HL-60/S4 (cell line): ENCODE measurements around the gene EID2B.

Experiments used
- in situ Hi-C: fragments of 300-500 bp; cut with MboI; formaldehyde crosslinking; loops from 2 replicates; pipeline ENCODE4 v1.14.3; 2022; ENCODE audit warnings: low sequenced_read_pairs

EID2B gene

GRCh38 chr19:39532233-39533002, at the start of gene EID2B:
Gene EID2B, minus strand, starts transcription at chr19:39532852. Its CDS starts 50 bp downstream, at chr19:39532802.
- in situ Hi-C loops: loop anchor here (25.0 kb wide), 1 partner anchor 420 kb away; no protein-coding TSS in a partner anchor

DNA sequence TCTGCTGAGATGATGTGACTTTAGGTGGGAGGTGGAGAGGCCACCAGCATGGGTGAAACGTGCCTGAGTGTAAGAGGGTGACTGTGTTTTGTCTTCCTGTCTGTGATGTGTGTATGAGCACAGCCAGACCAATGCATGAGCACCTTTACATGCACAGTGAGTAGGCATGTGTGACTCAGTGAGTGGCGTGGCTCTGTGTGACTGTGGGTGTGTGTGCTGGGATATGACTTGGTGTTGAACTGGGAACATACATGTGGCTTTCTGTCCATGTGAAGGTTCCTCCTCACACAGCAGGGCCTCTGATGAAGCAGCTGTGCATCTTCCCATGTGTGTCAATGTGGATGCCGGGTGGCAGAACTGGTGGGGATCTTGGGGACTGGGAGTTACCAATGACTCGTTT, 49.8 kb upstream of the EID2B start:
- in situ Hi-C loops: no loop called here

DNA sequence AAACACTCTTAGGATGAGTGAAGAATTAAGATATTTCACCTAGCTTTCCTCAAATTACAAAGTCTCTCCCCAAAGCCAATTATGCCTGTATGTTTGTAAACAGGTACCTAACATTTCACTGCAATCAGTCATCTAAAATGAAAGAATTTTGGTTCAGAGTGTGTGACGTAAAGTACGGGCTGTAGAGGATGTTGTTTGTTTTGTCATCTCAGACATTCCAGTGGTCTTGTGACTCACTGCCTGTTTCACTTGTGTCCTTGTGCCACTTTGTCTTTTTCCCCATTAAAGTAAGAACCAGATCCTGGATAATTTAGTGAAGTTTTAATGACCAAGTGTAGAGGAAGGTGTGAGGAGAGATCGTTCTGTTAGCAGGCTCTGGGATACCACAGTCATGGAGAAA, 36.0 kb upstream of the EID2B start:
- in situ Hi-C loops: loop anchor here (25.0 kb wide), 1 partner anchor 94 kb away; the partner anchor contains the start of gene LGALS16

DNA sequence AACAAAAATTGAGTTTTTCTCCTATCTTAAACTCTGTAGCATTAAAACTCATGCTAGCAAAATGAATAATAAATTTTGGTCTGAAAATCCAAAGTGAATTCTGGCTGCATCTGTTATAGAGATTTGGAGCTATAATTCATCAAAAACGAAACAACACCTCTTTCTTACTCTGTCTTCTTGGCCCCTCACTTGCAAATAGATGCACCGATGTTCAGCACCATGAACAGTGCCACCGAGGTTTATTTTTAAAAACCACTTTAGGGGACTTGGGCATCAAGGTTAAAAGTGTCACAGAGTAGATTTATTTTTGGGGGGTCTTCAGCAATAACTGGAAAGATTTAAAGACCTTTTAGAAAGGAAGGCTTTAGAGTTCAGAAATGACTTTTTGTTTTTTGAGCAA, 33.4 kb upstream of the EID2B start:
- in situ Hi-C loops: loop anchor here (25.0 kb wide), 1 partner anchor 96 kb away; the partner anchor contains the start of gene LGALS16

DNA sequence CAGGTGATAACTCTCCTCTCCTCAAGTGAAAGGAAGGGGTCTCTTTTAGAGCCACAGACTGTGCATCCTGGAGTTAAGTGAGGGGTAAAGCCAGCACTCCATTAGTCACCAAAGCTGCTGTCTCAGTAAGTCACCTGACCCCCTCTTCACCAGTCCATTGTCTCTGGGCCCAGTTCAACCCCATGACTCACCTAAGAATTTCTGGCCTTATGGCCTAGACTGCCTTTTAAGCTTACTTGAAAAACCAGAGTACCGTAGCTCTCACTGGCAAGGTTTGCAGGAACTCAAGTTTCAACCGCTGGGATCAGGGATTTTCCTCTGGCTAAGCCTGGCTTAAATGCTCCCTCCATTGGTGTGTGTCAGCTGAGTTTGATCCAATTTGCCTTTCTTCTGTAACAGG, 30.8 kb upstream of the EID2B start:
- in situ Hi-C loops: loop anchor here (25.0 kb wide), 1 partner anchor 99 kb away; the partner anchor contains the start of gene LGALS16

- in situ Hi-C loops: loop anchor here (25.0 kb wide), 1 partner anchor 104 kb away; the partner anchor contains the start of gene LGALS16
Measured at GRCh38 chr19:39558624-39559117, 26.0 kb upstream of the EID2B start.

DNA sequence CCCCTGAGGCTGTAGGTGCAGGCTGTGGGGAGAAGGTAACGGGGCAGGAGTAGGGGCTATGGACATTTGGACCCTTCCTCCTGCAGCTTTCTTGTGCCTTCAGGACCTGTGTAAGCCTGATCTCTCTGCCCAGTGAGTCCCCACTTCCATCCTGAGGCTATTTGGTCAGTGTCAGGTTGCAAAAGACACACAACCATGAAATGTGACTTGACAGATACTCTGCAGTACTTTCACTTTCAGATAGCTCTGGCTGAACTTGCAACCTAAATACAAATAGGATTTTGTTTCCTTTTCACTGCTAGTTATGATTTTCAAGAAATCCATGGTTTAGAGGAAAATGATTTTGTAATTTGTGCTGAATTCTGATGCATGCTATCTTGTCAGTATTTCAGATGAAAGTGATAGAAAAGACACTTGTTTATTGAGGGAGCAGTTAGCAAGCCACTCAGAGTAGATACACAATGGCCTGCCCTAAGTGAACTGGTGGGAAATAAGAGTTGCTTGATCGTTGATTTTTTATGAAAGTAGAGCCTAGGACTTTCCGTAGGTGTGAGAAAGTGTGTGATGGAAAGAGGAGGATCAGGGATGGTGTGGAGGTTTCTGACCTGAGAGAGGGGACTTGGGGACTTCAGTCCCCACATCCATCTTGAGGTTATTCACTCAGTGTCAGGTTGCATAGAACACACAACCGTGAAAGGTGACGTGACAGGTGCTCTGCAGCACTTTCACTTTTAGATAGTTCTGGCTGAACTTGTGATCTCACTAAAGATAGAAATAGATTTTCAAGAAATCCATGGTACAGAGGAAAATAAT, 25.4 kb upstream of the EID2B start:
- in situ Hi-C loops: loop anchor here (25.0 kb wide), 1 partner anchor 104 kb away; the partner anchor contains the start of gene LGALS16

DNA sequence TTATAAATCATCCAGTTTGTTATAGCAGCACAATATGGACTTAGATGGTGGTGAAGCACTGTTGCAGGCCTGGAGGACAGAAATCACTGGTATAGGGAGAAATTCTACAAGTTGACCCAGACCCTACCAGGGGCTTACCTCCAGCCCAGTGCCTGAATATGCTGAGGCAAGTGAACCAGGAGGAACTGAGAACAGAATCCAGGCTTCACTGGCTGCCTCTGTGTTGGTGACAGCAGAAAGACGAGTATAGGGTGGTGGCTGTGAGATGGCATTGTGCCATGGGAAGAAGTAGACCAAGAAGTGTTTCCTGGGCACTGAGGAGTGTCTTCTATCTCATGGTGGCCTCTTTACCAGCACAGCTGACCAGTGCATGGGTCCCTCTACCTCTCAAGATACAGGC, 23.2 kb upstream of the EID2B start:
- in situ Hi-C loops: loop anchor here (25.0 kb wide), 1 partner anchor 106 kb away; the partner anchor contains the start of gene LGALS16

- in situ Hi-C loops: loop anchor here (25.0 kb wide), 1 partner anchor 107 kb away; the partner anchor contains the start of gene LGALS16
Measured at GRCh38 chr19:39554701-39555311, 22.2 kb upstream of the EID2B start.

- in situ Hi-C loops: loop anchor here (25.0 kb wide), 1 partner anchor 109 kb away; the partner anchor contains the start of gene LGALS16
Measured at GRCh38 chr19:39553082-39553652, 20.5 kb upstream of the EID2B start.

GRCh38 chr19:39550197-39550596, 17.5 kb upstream of the EID2B start:
- in situ Hi-C loops: loop anchor here (25.0 kb wide), 1 partner anchor 112 kb away; the partner anchor contains the start of gene LGALS16

DNA sequence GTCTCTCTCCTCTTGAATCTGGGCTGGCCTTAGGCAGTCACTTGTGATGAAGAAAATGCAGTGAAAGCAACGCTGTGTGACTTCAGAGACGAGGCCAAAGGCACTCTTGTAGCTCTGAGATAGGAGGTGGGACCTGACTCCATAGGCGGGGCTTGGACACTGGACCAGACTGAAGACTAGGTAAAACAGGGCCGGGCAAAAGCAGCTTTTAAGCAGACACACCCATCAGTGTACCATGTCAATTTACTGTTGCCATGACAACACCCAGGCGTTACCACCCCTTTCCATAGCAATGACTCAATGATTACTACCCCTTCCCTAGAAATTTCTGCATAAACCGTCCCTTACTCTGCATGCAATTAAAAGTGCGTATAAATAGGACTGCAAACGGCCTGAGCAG, 13.9 kb upstream of the EID2B start:
- in situ Hi-C loops: loop anchor here (25.0 kb wide), 1 partner anchor 434 kb away; no protein-coding TSS in a partner anchor

GRCh38 chr19:39544911-39545310, 12.3 kb upstream of the EID2B start:
- in situ Hi-C loops: loop anchor here (25.0 kb wide), 1 partner anchor 433 kb away; no protein-coding TSS in a partner anchor

DNA sequence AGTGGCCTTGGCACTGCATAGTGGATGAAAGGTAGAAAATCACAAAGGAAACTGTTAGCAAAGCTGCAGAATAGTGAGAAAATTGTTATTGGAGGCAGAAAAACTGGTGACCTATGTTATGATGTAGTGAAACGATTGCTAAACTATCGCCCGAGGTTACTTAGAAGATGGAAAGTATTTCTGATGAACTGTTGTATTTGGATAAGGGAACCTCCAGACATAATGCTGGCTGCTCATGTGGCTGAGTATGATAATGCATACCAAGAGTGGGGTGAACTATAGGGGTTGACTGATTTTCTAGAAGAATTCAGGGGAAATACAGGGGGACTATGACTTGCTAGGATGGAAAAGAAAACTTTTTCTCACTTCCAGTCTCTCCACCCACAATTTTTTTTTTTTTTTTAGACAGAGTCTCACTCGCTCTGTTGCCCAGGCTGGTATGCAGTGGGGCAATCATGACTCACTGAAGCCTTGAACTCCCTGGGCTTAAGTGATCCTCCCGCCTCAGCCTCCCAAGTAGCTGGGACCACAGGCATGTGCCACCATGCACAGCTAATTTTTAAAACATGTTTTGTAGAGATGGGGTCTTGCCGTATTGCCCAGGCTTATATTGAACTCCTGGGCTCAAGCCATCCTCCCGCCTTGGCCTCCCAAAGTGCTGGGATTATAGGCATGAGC, 11.7 kb upstream of the EID2B start:
- in situ Hi-C loops: loop anchor here (25.0 kb wide), 1 partner anchor 432 kb away; no protein-coding TSS in a partner anchor

DNA sequence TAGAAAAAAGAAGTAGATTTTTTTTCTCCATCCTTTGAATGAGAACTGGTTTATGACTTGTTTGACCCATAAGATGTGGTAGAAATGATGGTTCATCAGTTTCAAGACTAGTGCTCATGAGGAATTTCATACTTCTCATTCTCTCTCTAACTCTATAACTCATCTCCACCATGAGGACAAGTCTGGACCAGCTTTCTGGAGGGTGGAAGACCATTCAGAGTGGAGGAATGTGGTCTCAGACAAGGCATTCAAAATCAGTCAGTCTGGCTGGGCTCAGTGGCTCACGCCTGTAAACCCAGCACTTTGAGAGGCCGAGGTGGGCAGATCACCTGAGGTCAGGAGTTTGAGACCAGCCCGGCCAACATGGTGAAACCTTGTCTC, 10.8 kb upstream of the EID2B start:
- in situ Hi-C loops: loop anchor here (25.0 kb wide), 1 partner anchor 431 kb away; no protein-coding TSS in a partner anchor

- in situ Hi-C loops: loop anchor here (25.0 kb wide), 1 partner anchor 430 kb away; no protein-coding TSS in a partner anchor
Measured at GRCh38 chr19:39542206-39542605, 9.6 kb upstream of the EID2B start.

DNA sequence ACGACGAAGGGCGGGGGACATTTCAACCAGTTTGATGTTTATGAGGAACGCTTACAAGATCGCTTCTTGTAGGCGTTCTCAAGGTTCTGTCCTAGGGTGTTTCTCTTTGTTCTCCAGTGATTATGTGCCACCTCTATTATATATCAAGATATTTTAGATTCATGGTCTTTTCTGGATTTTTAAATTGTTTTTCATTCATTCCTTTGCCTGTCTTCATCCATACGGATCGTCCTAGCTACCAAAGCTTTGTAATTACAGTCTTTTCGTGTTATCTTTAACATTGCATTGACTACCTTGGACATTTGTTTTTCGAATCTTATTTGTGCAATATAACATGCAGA, 7.7 kb upstream of the EID2B start:
- in situ Hi-C loops: loop anchor here (25.0 kb wide), 1 partner anchor 428 kb away; no protein-coding TSS in a partner anchor

DNA sequence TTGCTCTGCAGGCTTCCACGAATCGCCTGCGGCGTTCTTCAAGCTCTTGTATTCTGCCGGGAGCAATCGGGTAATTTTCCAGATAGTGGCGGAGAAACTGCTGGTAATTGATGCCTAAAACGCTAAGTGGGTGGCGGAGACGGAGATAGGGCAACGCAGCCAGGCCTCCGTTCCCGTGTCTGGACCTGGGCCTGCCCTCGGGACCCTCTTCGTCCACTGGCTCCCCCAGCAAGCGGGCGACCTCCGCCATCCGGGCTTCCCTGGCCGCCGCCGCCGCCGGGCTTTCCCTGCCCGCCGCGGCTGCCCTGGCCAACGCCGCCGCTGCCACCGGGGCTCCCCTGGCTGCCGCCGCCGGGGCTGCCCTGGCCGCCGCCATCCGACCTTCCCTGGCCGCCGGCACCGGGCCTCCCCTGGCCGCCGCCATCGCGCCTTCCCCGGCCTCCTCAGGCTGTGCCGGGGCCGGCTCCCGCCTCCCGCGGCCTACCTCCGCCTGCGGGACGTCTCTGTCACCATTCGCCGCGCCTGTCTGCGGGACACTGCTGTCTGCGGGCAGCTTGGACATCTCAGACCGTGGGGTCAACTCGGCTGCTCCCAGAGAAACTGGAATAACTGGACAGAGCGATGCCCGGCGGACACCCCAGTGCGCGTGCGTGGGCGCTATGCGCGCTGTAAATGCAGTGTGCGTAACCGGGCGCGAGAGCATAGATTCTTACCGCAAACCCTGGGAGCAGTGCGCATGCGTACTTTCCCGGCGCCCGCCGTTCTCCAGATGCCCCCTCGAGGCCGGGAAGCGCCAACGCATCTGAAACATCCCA, 7.1 kb upstream of the EID2B start, which contains the start of gene EID2:
Gene EID2 (minus strand): TSS at position 644 of the 815 bp plus-strand sequence. CDS start 82 bp downstream, at position 562.
- in situ Hi-C loops: loop anchor here (25.0 kb wide), 1 partner anchor 427 kb away; no protein-coding TSS in a partner anchor
